GM23338 (cell line): ENCODE data around the gene ALDH1A1. TPM values are rescaled to one million over a fixed set of nuclear protein-coding genes. Genes with fewer than 3 reads are reported as not detected.

Source experiments
- CREB1 ChIP-seq: fragments of 250-450 bp; sonication (Bioruptor Pico); IDR thresholded peaks from 2 replicates; pipeline ENCODE4 v1.5.0; 2020; ENCODE audit warnings: low read depth, mild to moderate bottlenecking, moderate library complexity
- EZH2phosphoT487 ChIP-seq: fragments of 200-600 bp; sonication (generic); IDR thresholded peaks from one replicate; pipeline ENCODE4 v1.8.1; 2018; ENCODE audit warnings: antibody characterized with exemption; ENCODE audit not compliant: unreplicated experiment
- NANOG ChIP-seq: IDR thresholded peaks from 2 replicates; pipeline ENCODE4 v1.6.1; 2016; ENCODE audit warnings: antibody characterized with exemption, borderline replicate concordance
- POLR2AphosphoS5 ChIP-seq: IDR thresholded peaks from 2 replicates; pipeline ENCODE4 v1.6.1; 2016; ENCODE audit warnings: antibody characterized with exemption, low read depth
- REST ChIP-seq: IDR thresholded peaks from one replicate; pipeline ENCODE4 v1.6.1; 2018; ENCODE audit warnings: antibody characterized with exemption; ENCODE audit not compliant: unreplicated experiment
- ZNF114 ChIP-seq: fragments of 250-450 bp; sonication (Bioruptor Pico); IDR thresholded peaks from 2 replicates; pipeline ENCODE4 v1.5.0; 2020; ENCODE audit warnings: mild to moderate bottlenecking, moderate library complexity
- ZNF331 ChIP-seq: fragments of 250-450 bp; sonication (Bioruptor Pico); IDR thresholded peaks from 2 replicates; pipeline ENCODE4 v1.5.0; 2020; ENCODE audit warnings: low read depth, mild to moderate bottlenecking, moderate library complexity
- polyA plus RNA-seq: library from polyadenylated mRNA; unstranded; fragments of >200 nt; fragmentation: Nextera tagmentation; extraction: Ambion mirVana; gene quantifications from 2 replicates; pipeline ENCODE4 v1.2.1, GENCODE V29; 2016
- total RNA-seq: library from RNA; depleted of rRNA; stranded (reverse); fragments of >200 nt; shearing (Covaris generic); gene quantifications from 2 replicates; pipeline ENCODE4 v1.2.3, GENCODE V29; 2014
- TF ChIP-seq, protein P1 (sequence below): fragments of 250-450 bp; sonication (Bioruptor Pico); IDR thresholded peaks from 2 replicates; pipeline ENCODE4 v1.5.0; 2020; ENCODE audit warnings: mild to moderate bottlenecking, moderate library complexity

The ALDH1A1 gene
- total and polyA plus RNA-seq, 2 experiments from 2014 or later = 2.1 to 3.4 TPM

GRCh38 chr9:72864327-72864726, 88.5 kb downstream of the ALDH1A1 start (continued):
- TF ChIP-seq, protein P1, sequence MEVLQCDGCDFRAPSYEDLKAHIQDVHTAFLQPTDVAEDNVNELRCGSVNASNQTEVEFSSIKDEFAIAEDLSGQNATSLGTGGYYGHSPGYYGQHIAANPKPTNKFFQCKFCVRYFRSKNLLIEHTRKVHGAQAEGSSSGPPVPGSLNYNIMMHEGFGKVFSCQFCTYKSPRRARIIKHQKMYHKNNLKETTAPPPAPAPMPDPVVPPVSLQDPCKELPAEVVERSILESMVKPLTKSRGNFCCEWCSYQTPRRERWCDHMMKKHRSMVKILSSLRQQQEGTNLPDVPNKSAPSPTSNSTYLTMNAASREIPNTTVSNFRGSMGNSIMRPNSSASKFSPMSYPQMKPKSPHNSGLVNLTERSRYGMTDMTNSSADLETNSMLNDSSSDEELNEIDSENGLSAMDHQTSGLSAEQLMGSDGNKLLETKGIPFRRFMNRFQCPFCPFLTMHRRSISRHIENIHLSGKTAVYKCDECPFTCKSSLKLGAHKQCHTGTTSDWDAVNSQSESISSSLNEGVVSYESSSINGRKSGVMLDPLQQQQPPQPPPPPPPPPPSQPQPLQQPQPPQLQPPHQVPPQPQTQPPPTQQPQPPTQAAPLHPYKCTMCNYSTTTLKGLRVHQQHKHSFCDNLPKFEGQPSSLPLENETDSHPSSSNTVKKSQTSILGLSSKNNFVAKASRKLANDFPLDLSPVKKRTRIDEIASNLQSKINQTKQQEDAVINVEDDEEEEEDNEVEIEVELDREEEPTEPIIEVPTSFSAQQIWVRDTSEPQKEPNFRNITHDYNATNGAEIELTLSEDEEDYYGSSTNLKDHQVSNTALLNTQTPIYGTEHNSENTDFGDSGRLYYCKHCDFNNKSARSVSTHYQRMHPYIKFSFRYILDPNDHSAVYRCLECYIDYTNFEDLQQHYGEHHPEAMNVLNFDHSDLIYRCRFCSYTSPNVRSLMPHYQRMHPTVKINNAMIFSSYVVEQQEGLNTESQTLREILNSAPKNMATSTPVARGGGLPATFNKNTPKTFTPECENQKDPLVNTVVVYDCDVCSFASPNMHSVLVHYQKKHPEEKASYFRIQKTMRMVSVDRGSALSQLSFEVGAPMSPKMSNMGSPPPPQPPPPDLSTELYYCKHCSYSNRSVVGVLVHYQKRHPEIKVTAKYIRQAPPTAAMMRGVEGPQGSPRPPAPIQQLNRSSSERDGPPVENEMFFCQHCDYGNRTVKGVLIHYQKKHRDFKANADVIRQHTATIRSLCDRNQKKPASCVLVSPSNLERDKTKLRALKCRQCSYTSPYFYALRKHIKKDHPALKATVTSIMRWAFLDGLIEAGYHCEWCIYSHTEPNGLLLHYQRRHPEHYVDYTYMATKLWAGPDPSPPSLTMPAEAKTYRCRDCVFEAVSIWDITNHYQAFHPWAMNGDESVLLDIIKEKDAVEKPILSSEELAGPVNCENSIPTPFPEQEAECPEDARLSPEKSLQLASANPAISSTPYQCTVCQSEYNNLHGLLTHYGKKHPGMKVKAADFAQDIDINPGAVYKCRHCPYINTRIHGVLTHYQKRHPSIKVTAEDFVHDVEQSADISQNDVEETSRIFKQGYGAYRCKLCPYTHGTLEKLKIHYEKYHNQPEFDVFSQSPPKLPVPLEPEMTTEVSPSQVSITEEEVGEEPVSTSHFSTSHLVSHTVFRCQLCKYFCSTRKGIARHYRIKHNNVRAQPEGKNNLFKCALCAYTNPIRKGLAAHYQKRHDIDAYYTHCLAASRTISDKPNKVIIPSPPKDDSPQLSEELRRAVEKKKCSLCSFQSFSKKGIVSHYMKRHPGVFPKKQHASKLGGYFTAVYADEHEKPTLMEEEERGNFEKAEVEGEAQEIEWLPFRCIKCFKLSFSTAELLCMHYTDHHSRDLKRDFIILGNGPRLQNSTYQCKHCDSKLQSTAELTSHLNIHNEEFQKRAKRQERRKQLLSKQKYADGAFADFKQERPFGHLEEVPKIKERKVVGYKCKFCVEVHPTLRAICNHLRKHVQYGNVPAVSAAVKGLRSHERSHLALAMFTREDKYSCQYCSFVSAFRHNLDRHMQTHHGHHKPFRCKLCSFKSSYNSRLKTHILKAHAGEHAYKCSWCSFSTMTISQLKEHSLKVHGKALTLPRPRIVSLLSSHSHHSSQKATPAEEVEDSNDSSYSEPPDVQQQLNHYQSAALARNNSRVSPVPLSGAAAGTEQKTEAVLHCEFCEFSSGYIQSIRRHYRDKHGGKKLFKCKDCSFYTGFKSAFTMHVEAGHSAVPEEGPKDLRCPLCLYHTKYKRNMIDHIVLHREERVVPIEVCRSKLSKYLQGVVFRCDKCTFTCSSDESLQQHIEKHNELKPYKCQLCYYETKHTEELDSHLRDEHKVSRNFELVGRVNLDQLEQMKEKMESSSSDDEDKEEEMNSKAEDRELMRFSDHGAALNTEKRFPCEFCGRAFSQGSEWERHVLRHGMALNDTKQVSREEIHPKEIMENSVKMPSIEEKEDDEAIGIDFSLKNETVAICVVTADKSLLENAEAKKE (CRISPR knock-in tag) = no peak
- no peak for TF ChIP-seq ZNF331 (CRISPR knock-in tag)
- no peak for TF ChIP-seq POLR2AphosphoS5
- no peak for TF ChIP-seq ZNF114 (CRISPR knock-in tag)
- TF ChIP-seq EZH2phosphoT487 = no peak
- TF ChIP-seq CREB1 (CRISPR knock-in tag) = no peak
- no peak for TF ChIP-seq REST
- no peak for TF ChIP-seq NANOG
